A549 (cell line): Measurements from ENCODE around the gene PTPA. TPM values are rescaled to one million over a fixed set of nuclear protein-coding genes. Genes with fewer than 3 reads are reported as not detected.
A peak's percentile ranks its signal among the peaks of the same experiment; 100 is the strongest.
"Not testable (repeated sequence)": the region's sequence is repeated elsewhere in the genome, so short reads cannot be mapped to it uniquely, and the experiment has no call there.

Source experiments
- ATAC-seq, 2 experiments: fragments of 200-7000 bp in 1 of 2; fragments of >200 bp in 1 of 2; cut with Nextera tagmentation in 1 of 2; cut with Tn5 transposase in 1 of 2; 3 replicates each; pipeline versions ENCODE4 v1.8.0 to v1.9.1; 2018 to 2020; ENCODE audit warnings: mild to moderate bottlenecking in 1 of 2, moderate library complexity in 1 of 2
- CTCF ChIA-PET: fragments of 300-600 bp; sonication (Branson Sonifier 250); formaldehyde crosslinking; extraction: SDS; loops from one replicate; lab custom pipeline; 2021; ENCODE audit warnings: antibody characterized with exemption, inconsistent platforms; lab: Yijun Ruan, JAX
- POLR2A ChIA-PET: fragments of 350-600 bp; formaldehyde crosslinking; extraction: SDS; loops from one replicate; lab custom pipeline; 2021; ENCODE audit warnings: antibody characterized with exemption, inconsistent platforms; lab: Yijun Ruan, JAX
- DNase-seq, 2 experiments: peaks; one replicate each; pipeline versions ENCODE4 v3.0.0 to v3.0.0-alpha.2; 2011 to 2016; ENCODE audit warnings: low read depth in 1 of 2, low spot score in 1 of 2
- FAIRE-seq: peaks from 2 replicates; lab custom pipeline; 2011; peaks lifted over from hg19 to GRCh38; lab: Jason Lieb, UNC
- H3K27ac ChIP-seq, 2 experiments: fragments of >200 bp; sonication (Bioruptor Twin); formaldehyde crosslinking; 3 replicates each; pipeline ENCODE4 v1.5.1; 2016 to 2017
- H3K4me1 ChIP-seq: fragments of >200 bp; sonication (Bioruptor Twin); formaldehyde crosslinking; 3 replicates; pipeline ENCODE4 v1.6.1; 2016
- H3K4me2 ChIP-seq: fragments of >200 bp; sonication (Bioruptor Twin); formaldehyde crosslinking; 3 replicates; pipeline ENCODE4 v1.6.1; 2016
- H3K4me3 ChIP-seq: fragments of >200 bp; sonication (Bioruptor Twin); formaldehyde crosslinking; 3 replicates; pipeline ENCODE4 v1.5.1; 2016
- H3K9me3 ChIP-seq: fragments of >200 bp; sonication (Bioruptor Twin); formaldehyde crosslinking; 3 replicates; pipeline ENCODE4 v1.6.1; 2016
- ATOH8 ChIP-seq: fragments of 250-450 bp; sonication (Bioruptor Pico); IDR thresholded peaks from 2 replicates; pipeline ENCODE4 v1.5.0; 2020; ENCODE audit warnings: low read depth, mild to moderate bottlenecking, moderate library complexity
- CBX2 ChIP-seq: fragments of 200-600 bp; sonication (generic); IDR thresholded peaks from 2 replicates; pipeline ENCODE4 v1.6.1; 2016; ENCODE audit warnings: low read depth, mild to moderate bottlenecking, borderline replicate concordance
- CEBPB ChIP-seq, 2 experiments: fragments of >200 bp in 1 of 2; sonication (Bioruptor Twin) in 1 of 2; formaldehyde crosslinking in 1 of 2; IDR thresholded peaks; 2 replicates each; pipeline ENCODE4 v1.6.1; 2012 to 2016
- CHD4 ChIP-seq: fragments of 200-600 bp; sonication (generic); IDR thresholded peaks from 2 replicates; pipeline ENCODE4 v1.6.1; 2016; ENCODE audit warnings: antibody characterized with exemption, mild to moderate bottlenecking, borderline replicate concordance
- CTCF ChIP-seq: fragments of >200 bp; sonication (Bioruptor Twin); formaldehyde crosslinking; IDR thresholded peaks from 3 replicates; pipeline ENCODE4 v1.5.1; 2016
- E2F6 ChIP-seq: IDR thresholded peaks from 2 replicates; pipeline ENCODE4 v1.6.1; 2012; ENCODE audit warnings: low read depth, borderline replicate concordance
- FOSL2 ChIP-seq, 2 experiments: fragments of 450-650 bp in 1 of 2; fragments of >200 bp in 1 of 2; sonication (Bioruptor Twin) in 1 of 2; formaldehyde crosslinking; IDR thresholded peaks; 2 replicates each; pipeline versions ENCODE4 v1.5.0 to v1.6.1; 2016 to 2020; ENCODE audit warnings: mild to moderate bottlenecking in 1 of 2, moderate library complexity in 1 of 2
- HOXB13 ChIP-seq: fragments of 250-450 bp; sonication (Bioruptor Pico); IDR thresholded peaks from 2 replicates; pipeline ENCODE4 v1.5.0; 2020; ENCODE audit warnings: low read depth, mild to moderate bottlenecking, moderate library complexity
- KDM1A ChIP-seq: fragments of 200-600 bp; sonication (generic); IDR thresholded peaks from 2 replicates; pipeline ENCODE4 v1.6.1; 2016; ENCODE audit warnings: low read depth, mild to moderate bottlenecking
- KDM5A ChIP-seq: fragments of 200-600 bp; sonication (generic); IDR thresholded peaks from 2 replicates; pipeline ENCODE4 v1.6.1; 2016; ENCODE audit warnings: antibody characterized with exemption, mild to moderate bottlenecking
- SMC3 ChIP-seq: fragments of >200 bp; sonication (Bioruptor Twin); formaldehyde crosslinking; IDR thresholded peaks from 3 replicates; pipeline ENCODE4 v1.6.1; 2018; ENCODE audit warnings: inconsistent platforms
- TFCP2L1 ChIP-seq: fragments of 250-450 bp; sonication (Bioruptor Pico); IDR thresholded peaks from 2 replicates; pipeline ENCODE4 v1.5.0; 2021; ENCODE audit warnings: mild to moderate bottlenecking
- TP53 ChIP-seq: fragments of 250-450 bp; sonication (Bioruptor Pico); IDR thresholded peaks from 2 replicates; pipeline ENCODE4 v1.5.0; 2021; ENCODE audit warnings: mild to moderate bottlenecking, moderate library complexity
- ZSCAN20 ChIP-seq: fragments of 250-450 bp; sonication (Bioruptor Pico); IDR thresholded peaks from 2 replicates; pipeline ENCODE4 v1.8.0; 2022; ENCODE audit warnings: mild to moderate bottlenecking, moderate library complexity
- WGBS: methylation state at CpG from one replicate; pipeline ENCODE4 v1.1.6; 2017; ENCODE audit errors: missing lambda C conversion rate; 5-methylcytosine and 5-hydroxymethylcytosine counted together
- polyA plus RNA-seq, 4 experiments: library from polyadenylated mRNA; depleted of rRNA in 3 of 4; stranded (reverse); fragments of >200 nt; fragmentation: RNase III in 1 of 4; extraction: RNeasy Plus Mini Kit Qiagen cat#74134 plus additional on column Dnase treatment in 1 of 4; gene quantifications; 2 replicates in 3 of 4; 3 replicates in 1 of 4; pipeline ENCODE4 v1.2.3, GENCODE V29; 2011 to 2017

The PTPA gene
- polyA plus RNA-seq, 2 of the 4 experiments (the other 2 are of a cell fraction): 140 to 161 TPM

- DNase-seq (peak; percentile 36), ATAC-seq (peak; percentile 32 to 37), FAIRE-seq (no peak)
- Histone ChIP-seq H3K4me3 (peak overlapping the region; percentile 61), H3K27ac (peak overlapping the region; percentile 92 to 97), H3K9me3 (no peaks in the 10 kb centered on the region), H3K4me2 (peak overlapping the region; percentile 96), H3K4me1 (peaks cover 32% of the 10 kb centered on the region)
- WGBS: under 1% methylated on average over 24 of the region's 37 CpGs
- TF ChIP-seq KDM1A (no peak), FOSL2 (IDR thresholded peaks at IDR 0.05) (no peak), FOSL2 (CRISPR knock-in tag; IDR thresholded peaks at IDR 0.05) (no peak), ATOH8 (CRISPR knock-in tag) (no peak), CHD4 (no peak), TFCP2L1 (CRISPR knock-in tag) (no peak), CEBPB (IDR thresholded peaks at IDR 0.05) (no peak), CBX2 (no peak), E2F6 (no peak), TP53 (no peak)
- ChIA-PET CTCF (interaction anchor here (0.8 to 2.8 kb wide), 8 partner anchors 8 to 530 kb away, joined by 3 to 12 read pairs (median 4); partner anchors contain the start of genes ASB6 and NTMT1), POLR2A (interaction anchor here (0.8 to 2.4 kb wide), 3 partner anchors 17 to 31 kb away, joined by 3 to 7 read pairs (median 3); partner anchors contain the start of gene DOLPP1)
These were observed 425 bp downstream of the PTPA start for GRCh38 chr9:129111528-129112151.

GRCh38 chr9:129112526-129112925 lies 1.3 kb downstream of the PTPA start:
- H3K4me3 ChIP-seq: peak overlapping the region; percentile 61
- peaks cover 32% of the 10 kb centered on the region for H3K4me1 ChIP-seq
- H3K4me2 ChIP-seq: peak overlapping the region; percentile 96
- CTCF ChIA-PET: interaction anchor here (0.8 to 3.3 kb wide), 12 partner anchors 9 to 678 kb away, joined by 3 to 22 read pairs (median 5); partner anchors contain the start of gene ASB6
- POLR2A ChIA-PET, DNase-seq, ATAC-seq, H3K9me3 ChIP-seq, FAIRE-seq: not testable (repeated sequence)
- WGBS: 93% methylated on average over 17 of the region's 17 CpGs
- peak overlapping the region; percentile 92 to 97; a peak in 4 of 6 replicates for H3K27ac ChIP-seq

GRCh38 chr9:129113645-129114304 lies 2.6 kb downstream of the PTPA start:
- Histone ChIP-seq H3K27ac (no peak overlapping the region), H3K4me1 (peaks cover 38% of the 10 kb centered on the region), H3K9me3 (no peaks in the 10 kb centered on the region), H3K4me2 (no peak overlapping the region), H3K4me3 (no peak overlapping the region)
- 94% methylated on average over 17 of the region's 17 CpGs for WGBS
- FAIRE-seq (no peak), DNase-seq (no peak), ATAC-seq (no peak)
- TF ChIP-seq ZSCAN20 (CRISPR knock-in tag) (no peak), SMC3 (no peak), KDM5A (no peak), CTCF (no peak), HOXB13 (CRISPR knock-in tag) (no peak)
- POLR2A ChIA-PET: interaction anchor here (0.5 kb wide), 1 partner anchor 496 kb away, joined by 6 read pairs; no protein-coding TSS in a partner anchor
- CTCF ChIA-PET: interaction anchor here (0.6 to 3.3 kb wide), 8 partner anchors 8 to 510 kb away, joined by 3 to 22 read pairs (median 6); partner anchors contain the start of gene SH3GLB2
